HG03457 (cell line): ENCODE data around the gene MAP7.
"Not testable (repeated sequence)": the region's sequence is repeated elsewhere in the genome, so short reads cannot be mapped to it uniquely, and the experiment has no call there.

ENCODE experiments used
- ATAC-seq: cut with Tn5 transposase; IDR thresholded peaks from one replicate; pipeline ENCODE4 v1.9.1; 2021; ENCODE audit warnings: moderate number of reproducible peaks; ENCODE audit not compliant: unreplicated experiment

Gene MAP7

GRCh38 chr6:136401236-136401635 lies 149.0 kb downstream of the MAP7 start:
- ATAC-seq, result not testable (repeated sequence)

GRCh38 chr6:136398453-136398852 lies 151.8 kb downstream of the MAP7 start:
- ATAC-seq, result no peak

GRCh38 chr6:136396908-136397307 lies 153.3 kb downstream of the MAP7 start:
- ATAC-seq, result no peak

GRCh38 chr6:136390959-136391358 lies 159.3 kb downstream of the MAP7 start:
- not testable (repeated sequence) for ATAC-seq

- no peak for ATAC-seq
These were observed 162.9 kb downstream of the MAP7 start for GRCh38 chr6:136387316-136387715.

- ATAC-seq, result no peak
These were observed 166.8 kb downstream of the MAP7 start for GRCh38 chr6:136383268-136383937.

GRCh38 chr6:136382676-136383252 lies 167.5 kb downstream of the MAP7 start:
- no peak for ATAC-seq

GRCh38 chr6:136378888-136379287 lies 171.3 kb downstream of the MAP7 start:
- ATAC-seq, result no peak

- not testable (repeated sequence) for ATAC-seq
These were observed 174.4 kb downstream of the MAP7 start for GRCh38 chr6:136375836-136376235.

GRCh38 chr6:136371959-136372358 lies 178.3 kb downstream of the MAP7 start:
- ATAC-seq, result no peak

GRCh38 chr6:136370988-136371728 lies 179.1 kb downstream of the MAP7 start:
- no peak for ATAC-seq

- ATAC-seq, result no peak
These were observed 184.4 kb downstream of the MAP7 start for GRCh38 chr6:136365776-136366354.

GRCh38 chr6:136362421-136363356 lies 187.5 kb downstream of the MAP7 start:
- no peak for ATAC-seq

- ATAC-seq, result no peak
These were observed 188.4 kb downstream of the MAP7 start for GRCh38 chr6:136361787-136362186.

GRCh38 chr6:136360783-136361182 lies 189.4 kb downstream of the MAP7 start:
- no peak for ATAC-seq

GRCh38 chr6:136359851-136360250 lies 190.4 kb downstream of the MAP7 start:
- no peak for ATAC-seq

- ATAC-seq, result no peak
These were observed 198.6 kb downstream of the MAP7 start for GRCh38 chr6:136351518-136352110.

- no peak for ATAC-seq
These were observed 199.3 kb downstream of the MAP7 start for GRCh38 chr6:136350914-136351313.

- no peak for ATAC-seq
These were observed 202.4 kb downstream of the MAP7 start for GRCh38 chr6:136347847-136348246.

GRCh38 chr6:136345145-136345544 lies 205.1 kb downstream of the MAP7 start:
- no peak for ATAC-seq
